Melanocyte of skin (primary cell): Measurements from ENCODE around the gene CYLC2. TPM values are rescaled to one million over a fixed set of nuclear protein-coding genes. Genes with fewer than 3 reads are reported as not detected.

Experiments
- small RNA-seq, 2 donors: library from RNA; depleted of rRNA; stranded (forward); fragments of <200 nt; gene quantifications; one replicate each; pipeline ENCODE3, GENCODE V24; 2012
- total RNA-seq, 2 donors: library from RNA; depleted of rRNA; stranded (reverse); fragments of >200 nt; gene quantifications; 2 replicates each; pipeline ENCODE4 v1.2.3, GENCODE V29; 2012

Gene CYLC2
- not detected for total RNA-seq

GRCh38 chr9:102995033-102995432, at the start of gene CYLC2:
CYLC2 (plus strand) TSS chr9:102995333; CDS start chr9:102995381, 48 bp downstream.

Small RNAs within 50 kb of the gene (small RNA-seq; reads per million reads assigned to genes)
- 0 reads per million in 2 donors for gene AL589823.1
